ENCODE measurements around the gene PSD2.
A peak's percentile ranks its signal among the peaks of the same experiment; 100 is the strongest.

The PSD2 gene

DNA sequence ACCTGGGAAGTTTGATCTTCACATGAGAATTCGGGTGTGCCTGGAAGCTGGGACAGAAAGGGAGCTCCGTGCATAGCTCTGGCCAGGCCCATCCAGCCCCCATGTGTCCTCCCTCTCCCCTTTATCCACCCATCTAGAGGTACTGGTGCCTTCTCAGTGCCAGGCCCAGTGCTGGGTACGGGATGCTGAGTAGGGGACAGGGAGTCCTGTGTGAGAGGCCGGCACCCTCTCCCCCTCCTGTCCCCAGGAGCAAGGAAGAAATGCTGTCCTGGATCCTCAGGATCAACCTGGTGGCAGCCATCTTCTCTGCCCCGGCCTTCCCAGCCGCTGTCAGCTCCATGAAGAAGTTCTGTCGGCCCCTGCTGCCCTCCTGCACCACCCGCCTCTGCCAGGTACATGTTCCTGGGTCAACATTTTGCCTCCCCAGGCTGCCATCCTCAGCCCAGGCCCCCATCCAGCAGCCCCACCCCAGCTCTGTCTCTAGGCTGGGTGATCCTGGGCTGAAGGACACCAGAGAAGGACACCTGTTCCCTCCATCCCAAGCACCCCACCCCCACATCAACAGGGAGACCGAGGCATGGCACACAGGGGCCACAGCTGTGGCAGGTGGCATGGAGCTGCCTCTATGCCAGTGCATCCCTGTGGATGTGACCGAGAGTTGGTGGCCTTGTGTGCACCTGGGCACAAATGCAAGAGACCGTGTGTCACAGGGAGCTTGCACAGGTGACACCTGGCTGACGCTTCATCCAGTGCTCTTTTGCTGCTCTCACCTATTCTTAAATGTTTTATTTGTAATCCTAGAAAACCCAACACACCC is 43.0 kb downstream of the PSD2 start:
- DNase-seq, result no peak

DNA sequence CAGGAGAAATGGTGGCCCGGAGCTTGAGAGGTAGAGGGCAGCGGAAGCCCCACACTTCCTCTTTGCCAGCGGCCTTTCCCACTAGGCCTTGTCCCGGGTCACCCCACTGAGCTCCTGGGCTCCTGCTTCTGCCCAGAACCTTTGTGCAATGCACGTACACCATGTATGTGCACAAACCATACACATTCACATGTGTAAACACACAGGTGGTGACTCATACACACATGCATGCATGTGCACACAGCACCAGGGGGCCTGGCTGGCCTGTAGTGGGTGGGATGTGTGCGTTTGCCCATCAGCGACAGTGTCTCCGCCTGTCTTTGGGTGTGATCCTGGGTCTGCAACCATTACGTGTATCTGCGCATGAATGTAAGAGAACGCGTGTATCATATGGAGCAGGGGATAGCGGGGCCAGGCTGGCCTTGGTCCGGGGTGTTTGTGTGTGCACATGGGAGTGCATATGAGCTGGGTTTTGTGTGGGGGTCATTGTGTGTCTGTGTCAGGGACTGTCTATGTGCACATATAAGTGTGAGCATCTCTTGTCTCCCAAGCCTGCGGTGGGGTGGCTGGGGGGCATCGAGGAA is 43.7 kb downstream of the PSD2 start:
- DNase-seq, result no peak

DNA sequence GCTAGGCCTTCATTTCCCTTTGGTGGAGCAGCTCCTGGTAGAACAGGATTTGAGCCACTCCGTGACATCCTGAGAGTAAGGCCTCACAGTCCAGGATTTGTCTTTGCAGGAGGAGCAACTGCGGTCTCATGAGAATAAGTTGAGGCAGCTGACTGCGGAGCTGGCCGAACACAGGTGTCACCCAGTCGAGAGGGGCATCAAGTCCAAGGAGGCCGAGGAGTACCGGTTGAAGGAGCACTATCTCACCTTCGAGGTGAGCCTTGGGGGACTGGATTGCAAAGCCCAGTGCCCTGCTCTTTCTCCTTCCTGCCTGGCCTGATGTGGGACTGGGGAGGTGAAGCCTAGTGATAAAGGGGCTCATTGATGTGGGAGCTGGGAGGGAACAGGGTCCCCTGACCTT is 44.3 kb downstream of the PSD2 start:
- DNase-seq, result no peak

DNA sequence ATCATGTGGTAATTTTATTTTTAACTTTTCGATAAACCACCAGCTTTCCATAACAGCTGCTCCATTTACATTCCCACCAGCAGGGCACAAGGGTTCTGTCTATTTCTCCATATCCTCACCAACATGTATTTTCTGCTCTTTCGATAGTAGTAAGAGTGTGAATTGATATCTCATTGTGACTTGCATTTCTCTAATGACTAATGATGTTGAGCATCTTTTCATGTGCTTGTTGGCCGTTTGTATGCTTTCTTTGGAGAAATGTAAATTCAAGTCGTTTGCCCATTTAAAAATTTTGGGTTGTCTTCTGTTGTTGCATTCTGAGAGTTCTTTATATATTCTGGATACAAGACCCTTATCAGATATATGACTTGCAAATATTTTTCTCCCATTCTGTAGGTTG is 45.9 kb downstream of the PSD2 start:
- DNase-seq, result no peak

DNA sequence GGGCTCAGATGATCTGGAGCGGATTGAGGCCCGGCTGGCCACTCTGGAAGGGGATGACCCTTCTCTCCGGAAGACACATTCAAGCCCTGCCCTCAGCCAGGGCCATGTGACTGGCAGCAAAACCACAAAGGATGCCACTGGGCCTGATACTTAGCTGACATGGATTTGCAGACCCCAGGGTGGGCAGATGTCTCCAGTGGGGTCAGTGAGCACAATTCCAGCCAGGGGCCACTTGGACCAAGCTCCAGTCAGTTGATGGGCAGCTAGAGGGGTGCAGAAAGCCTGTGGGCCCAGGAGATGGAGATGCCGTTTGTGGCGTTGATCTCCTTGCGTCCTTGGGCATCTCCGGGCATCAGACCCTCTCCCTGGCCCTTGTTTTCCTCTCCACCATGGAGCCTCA is 46.7 kb downstream of the PSD2 start:
- no peak for DNase-seq

DNA sequence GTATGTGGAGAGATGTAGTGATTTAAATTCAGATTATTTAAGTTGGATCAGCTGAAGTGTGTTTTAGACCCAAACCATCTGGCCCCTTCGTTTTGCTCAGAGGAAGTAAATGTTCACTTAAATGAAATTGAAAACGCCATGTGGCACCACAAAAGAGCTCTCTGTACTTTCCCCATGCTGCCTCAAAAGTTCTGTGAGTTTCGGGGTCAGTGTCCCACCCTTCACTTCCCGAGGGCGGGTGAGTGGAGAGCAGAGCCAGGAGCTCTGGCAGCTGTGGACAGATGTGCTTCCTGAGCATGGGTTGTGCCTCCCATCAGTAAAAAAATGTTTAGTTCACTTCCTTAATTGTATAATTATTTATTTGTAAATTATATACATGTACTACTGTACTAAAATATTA is 48.4 kb downstream of the PSD2 start:
- DNase-seq, result no peak

DNA sequence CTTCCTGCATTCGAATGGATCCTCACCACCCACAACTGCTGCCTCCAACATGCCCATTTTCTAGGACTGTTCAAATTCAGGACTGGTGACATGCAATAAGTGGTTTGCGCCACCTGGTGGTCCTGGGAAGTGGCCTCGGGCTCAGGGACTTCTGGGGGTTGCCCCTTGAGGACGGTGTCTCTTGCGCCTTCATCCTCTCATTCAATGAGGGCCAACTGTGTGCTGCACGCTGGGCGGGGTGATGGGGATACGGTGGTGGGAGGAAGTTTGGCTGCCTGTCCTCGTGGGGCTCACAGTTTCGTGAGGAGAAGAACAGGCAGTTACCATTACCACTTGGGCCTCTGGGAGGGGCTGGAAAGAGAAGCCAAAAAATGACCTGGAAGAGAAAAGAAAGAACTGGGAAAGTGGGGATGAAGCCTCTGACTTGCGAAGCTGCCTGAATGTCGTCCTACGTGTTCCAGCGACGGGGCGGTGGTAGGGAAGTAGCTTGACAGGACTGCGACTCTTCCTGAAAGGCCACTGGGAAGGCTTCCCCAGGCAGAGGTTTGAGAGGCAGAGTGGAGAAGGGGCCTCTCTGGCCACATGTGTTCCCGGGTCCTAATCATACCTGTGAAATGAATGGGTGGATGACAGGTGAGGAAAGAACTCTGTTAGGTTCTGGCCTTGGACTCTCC is 49.0 kb downstream of the PSD2 start:
- DNase-seq, result peak; percentile 47

DNA sequence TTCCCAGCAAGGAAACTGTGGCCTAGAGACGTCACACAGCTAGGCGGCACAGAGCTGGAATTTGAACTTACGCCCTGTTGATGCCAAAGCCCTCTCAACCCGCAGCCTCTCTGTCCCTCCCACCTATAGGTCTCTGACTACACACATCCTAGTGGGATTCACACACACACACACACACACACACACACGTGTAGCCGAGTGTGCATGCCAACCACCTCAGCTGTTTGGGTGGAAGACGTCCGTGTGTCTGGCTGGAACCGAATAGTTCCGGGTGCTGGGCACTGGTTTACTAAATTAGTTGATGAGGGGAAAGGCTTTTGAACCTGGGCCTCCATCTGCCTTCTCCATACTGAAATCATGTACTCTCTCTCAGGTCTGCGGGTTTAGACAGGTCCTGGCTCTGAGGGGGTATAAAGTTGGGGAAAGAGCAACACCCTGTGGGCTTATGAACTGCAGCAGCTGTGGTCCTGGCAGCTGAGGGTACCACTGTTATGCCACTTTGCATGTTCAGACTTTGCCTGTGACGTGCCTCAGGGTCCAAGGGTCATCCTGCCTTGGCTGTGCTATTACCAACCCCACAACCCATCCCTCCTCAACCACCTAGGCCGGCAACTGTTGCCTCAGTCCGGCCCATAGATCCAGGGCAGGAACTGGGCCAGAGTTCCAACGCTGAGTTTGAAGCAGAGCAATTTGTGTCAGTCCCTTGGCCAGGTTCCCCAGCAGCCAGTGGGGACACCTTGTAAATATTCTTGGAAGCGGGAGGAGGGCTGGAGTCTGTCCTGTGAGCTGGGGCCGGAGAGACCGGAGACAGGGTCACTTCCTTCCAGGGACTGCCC is 50.5 kb downstream of the PSD2 start:
- DNase-seq, result no peak

DNA sequence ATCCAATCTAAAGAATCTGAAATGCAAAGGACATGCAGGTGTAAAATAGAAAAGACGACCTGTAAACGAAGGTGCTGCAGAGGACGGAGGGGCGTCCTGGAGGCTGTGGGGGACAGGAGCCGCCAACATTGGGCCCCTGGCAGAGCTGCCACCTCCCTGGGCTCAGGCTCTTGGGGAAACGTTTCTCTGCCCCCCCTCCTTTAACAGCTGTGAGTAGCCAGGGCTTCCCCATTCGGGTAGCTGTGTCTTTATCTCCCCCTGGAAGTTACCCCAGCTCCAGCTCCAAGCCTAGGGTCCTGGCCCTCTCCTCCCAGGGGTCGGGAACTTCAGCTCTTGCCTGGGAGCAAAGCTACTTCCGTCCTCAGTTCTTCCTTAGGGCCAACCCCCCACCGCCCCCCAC is 51.5 kb downstream of the PSD2 start:
- DNase-seq, result no peak

DNA sequence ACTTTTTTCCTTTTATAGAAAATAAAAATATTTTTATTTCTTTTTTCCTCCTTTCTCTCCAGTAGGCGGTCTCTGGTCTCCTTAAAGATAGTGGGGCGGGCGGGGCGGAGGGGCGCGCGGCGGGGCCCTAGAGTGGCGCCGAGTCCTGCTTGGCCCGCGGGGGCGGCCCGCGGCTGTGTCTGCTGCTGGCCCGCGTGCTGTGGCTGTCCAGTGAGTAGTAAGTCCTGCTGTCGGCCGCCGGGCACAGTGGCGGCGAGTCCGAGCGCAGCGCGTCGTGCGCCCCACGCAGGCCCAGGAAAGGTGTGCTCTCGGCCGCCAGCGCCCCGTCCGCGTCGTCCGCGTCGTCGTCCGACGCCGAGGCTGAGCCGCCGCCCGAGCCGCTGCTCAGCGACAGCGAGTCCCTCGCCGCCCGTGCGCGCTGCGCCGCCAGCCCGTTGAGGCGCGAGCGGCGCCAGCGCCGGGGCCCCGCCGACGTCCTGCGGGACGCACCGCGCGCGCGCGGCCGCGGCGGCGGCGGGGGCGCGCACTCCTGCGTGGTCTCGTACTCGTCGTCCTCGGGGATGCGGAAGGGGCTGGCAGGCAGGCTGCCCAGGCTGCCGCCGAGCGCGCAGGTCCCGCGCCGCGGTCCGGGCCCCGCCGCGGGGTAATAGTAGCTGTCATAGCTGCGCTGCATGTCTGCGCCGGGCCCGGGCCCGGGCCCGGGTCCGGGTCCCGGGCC is 52.3 kb downstream of the PSD2 start:
- DNase-seq, result peak; percentile 76

DNA sequence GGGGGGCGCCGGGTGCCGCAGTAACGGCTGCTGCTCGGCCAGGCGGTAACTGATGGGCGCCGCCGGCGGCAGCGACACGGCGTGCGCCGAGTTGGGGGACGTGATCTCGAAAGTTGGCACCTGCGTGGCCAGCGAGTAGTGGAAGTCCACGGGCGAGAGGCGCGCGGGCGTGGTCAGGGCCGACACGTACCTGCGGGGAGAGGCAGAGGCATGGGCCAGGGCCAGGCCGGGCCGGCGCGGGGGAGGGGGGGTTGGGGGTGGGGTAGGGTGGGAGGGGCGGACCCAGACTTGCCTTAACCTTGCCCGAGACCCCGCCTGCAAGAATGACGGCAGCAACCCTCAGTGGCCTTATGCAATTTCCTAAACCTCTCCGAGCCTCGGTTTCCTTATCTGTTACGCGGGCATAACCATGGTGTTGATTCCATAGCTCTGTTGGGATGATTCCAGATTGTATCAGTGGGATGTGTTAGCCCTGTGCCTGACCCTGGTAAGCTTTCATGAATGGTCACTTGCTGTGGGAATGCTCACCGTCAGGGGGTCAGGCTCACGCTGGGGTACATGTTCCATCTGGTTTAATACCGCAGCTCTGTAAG is 53.0 kb downstream of the PSD2 start:
- DNase-seq, result no peak

DNA sequence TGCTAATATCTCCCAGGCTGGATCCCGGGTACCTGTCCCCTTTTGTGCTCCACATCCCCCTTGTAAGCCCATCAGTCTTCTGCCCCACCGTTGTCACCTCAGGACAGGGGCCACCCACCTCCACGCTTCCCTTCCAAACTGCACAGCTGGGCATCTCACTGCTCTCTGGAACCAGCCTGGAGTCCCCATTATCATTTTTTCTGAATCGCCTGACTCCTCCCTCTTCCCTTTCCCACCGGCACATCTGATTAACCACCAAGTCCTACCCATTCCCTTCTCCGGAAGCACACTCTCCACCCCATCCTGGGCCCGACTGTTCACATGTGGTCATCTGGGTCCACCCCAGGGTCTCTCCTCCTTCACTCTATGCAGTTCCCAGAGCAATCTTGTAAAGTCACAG is 53.9 kb downstream of the PSD2 start:
- no peak for DNase-seq

DNA sequence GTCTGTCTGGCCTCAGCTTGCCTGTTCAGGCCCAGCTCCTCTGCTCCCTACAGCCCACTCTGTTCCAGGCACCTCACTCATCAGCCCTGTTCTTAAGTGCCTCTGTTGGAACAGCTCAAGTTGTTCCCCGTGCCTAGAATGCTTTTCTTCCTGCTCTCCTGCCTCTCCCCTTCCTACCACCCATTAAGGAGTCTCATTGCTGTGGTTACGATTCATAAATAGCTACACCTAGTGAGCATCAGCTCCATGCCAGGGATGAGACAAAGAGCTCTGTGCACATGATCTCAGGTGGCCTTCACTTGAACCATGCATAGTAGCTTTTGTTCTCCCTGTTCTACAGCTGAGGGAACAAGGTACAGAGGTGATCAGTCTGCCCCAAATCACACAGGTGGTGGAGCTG is 54.3 kb downstream of the PSD2 start:
- DNase-seq, result no peak

DNA sequence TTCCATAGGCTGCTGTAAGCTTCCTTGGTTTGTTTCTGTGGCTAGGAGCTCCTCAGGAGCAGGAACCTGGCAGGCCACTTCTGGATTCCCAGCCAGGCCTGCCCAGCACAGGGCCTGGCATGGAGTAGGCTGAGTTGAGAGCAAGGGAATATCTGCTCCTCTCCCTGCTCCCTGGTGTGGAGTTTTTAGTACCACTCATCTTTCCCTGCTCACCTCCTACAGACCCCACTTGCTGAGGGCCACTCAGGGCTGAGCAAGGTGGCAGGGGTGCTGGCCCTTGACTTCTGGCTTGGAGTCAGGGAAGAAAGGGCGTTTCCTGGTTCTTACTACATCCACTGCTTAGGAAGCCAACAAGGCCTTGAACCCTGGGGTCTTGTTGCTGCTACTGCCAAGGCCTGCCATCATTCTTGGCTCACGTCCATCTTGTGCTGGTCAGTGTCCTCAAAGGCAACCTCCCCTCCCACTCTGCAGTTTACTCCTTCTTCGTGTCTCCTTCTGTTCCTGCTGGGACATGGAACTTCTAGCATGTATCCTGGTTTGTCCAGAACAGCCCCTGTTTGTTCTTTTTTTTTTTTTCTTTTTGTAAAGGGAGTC is 54.9 kb downstream of the PSD2 start:
- no peak for DNase-seq

DNA sequence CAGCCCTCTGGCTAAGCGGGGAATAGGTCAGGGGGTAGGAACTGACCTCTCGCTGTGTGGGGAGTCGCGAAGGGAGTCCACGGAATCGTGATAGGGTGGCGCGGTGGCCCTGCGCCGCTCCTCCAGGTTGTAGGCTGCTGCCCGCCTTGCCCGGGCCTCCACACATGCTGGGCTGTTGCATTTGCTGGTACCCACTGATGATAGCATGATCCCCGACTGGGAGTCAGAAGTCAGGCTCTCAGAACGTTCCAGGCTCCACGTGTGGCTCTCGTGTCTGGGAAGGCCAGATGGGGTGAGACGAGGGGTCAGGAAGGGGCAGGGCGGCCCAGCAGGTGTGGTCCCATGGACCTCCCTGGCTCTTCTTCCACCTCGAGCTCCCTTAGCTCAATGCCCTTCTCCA is 56.0 kb downstream of the PSD2 start:
- no peak for DNase-seq

DNA sequence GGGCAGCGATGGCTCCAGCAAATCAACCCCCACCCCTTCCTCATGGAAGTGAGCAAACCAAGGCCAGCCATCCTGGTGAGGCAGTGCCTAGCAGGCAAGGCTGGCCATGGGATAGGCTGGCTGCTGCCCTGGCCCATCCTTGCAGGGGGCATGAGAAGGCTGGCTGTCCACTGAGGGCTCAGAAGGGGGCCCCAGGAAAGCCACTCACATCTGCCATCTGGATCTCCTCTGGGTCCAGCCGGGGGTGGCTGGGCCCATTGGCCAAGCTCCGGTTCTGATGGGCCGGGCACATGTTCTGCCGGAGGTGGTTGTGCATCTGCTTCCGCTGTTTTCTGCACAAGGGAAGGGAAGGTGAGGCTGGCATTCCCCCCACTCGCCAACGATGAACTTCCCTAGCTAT is 57.1 kb downstream of the PSD2 start:
- DNase-seq, result no peak

DNA sequence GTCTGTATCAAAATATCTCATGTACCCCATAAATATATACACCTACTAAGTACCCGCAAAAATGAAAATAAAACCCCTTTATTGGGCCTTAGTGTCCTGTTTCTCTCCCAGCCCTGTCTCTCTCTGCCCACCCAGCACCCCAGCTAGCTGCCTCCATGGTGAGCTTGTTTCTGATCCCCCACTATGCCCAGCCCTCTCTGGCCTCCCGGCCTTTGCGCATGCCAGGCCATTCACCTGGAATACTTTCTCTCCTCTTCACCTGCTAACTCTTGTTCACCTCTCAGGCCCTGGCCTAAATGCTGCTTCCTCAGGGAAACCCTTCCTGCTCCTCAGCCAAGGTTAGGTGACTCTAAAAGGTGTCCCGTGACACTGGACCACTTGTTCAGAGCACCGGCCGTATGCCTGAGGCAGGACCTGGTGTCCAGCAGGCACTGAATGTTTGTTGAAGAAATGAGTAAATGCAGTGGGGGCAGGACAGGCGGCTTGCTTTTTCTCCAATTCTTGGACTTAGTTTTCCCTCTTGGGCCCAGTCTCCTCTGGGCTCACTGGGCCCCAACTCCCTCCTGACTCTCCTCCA is 58.5 kb downstream of the PSD2 start:
- no peak for DNase-seq

DNA sequence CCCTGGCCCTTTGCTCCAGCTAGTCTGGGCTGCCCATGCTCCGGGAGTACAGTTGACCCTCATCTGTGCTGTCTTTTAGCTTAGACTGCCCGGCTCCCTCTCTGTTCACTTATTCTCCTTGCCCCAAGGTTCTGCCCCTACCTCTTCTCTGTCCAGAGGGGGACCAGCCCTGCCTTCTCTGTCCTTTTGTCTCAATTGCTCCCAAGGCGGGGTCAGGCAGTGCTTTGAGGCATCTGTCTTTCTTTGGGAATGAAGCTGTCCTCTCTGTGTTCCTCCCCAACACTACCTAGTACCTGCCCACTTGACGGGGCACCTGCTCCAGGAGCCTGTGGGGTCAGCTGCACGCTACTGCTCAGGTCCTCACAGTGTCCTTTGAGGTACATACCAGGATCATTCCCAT is 59.3 kb downstream of the PSD2 start:
- no peak for DNase-seq

DNA sequence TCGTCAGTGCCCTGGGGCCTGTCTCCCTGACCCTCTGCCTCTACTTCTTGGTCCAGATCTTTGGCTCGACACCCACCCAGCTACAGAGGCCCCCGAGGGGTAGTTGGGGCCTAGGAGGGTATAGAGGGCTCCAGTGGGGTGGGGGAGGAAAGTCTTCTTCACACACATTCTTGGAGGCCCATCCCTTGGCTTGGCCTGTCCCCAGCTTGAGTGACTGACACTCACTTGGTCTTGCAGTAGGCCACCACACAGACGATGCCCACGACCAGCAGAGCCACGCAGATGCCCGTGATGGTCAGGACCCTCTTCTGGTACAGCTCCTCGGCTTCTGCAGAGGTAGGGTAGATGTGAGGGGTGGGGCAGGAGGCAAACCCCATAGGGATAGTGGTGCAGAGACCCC is 59.8 kb downstream of the PSD2 start:
- no peak for DNase-seq

DNA sequence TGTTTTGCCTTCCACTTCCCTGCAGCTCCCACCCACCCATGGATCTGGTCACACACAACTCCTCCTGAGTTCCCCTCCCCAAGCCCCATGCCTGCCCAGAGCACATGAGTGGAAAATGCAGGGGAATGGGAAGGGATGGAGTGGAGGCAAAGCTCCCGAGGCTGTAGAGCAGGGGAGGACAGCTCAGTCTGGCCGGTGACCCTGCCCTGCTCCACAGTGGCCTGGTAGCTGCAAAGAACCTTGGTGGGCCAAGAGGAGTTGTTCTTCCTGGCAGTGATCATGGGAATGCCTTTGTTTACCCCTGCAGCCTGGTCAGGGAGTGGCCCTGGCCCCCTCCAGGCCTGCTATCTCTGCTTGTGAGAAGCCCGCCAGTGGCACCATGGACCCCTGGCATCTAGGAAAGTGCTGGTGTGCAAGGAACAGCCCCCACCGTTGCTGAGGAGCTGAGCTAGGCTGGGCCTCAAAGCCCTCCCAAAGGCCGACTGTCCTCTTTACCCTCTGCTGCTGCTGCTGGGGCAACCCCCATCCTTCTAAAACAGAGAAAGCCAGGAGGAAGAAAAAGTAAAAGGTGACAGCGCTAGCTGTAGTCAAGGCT is 60.4 kb downstream of the PSD2 start:
- DNase-seq, result no peak

DNA sequence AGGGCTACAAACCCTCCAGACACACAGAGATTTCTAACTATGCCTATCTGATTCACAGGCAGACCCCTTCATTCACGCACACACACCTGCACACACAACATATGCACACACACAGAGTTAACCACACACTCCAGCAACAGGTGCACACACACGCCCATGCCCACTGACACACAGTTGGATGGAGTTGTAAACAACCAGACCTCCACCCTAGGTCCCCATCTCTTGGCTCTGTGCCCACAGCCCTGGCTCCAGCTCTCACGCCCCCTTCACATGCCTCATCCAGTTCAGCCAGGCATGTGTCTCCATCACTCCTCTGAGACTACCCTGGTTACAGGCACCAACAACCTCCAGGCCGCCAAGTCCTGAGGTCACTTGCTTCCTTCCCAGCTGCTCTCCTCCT is 61.1 kb downstream of the PSD2 start:
- no peak for DNase-seq
